Lung microvascular endothelial cell (primary cell): Measurements from ENCODE around the gene CFAP70. TPM values are rescaled to one million over a fixed set of nuclear protein-coding genes. Genes with fewer than 3 reads are reported as not detected.

ENCODE experiments used
- DNase-seq, 2 donors: peaks; one replicate each; pipeline versions ENCODE4 v3.0.0 to v3.0.0-alpha.2; 2010; ENCODE audit warnings: low read depth in 2 of 2
- total RNA-seq: library from RNA; depleted of rRNA; stranded (reverse); fragments of >200 nt; gene quantifications from 2 replicates; pipeline ENCODE4 v1.2.1, GENCODE V29; 2014

Gene CFAP70
- total RNA-seq, 1 donor from 2014 or later = 0.20 TPM

GRCh38 chr10:73253225-73253555 is 105.5 kb downstream of the CFAP70 start:
- no peak for DNase-seq

GRCh38 chr10:73252445-73253224 is 106.0 kb downstream of the CFAP70 start, which contains the start of gene MRPS16:
Gene MRPS16, minus strand, starts transcription at chr10:73252644. Its CDS starts 162 bp downstream, at chr10:73252482.
- peak; percentile 92 to 98 for DNase-seq

GRCh38 chr10:73251683-73252444 is 106.8 kb downstream of the CFAP70 start:
- peak; percentile 14 to 29 for DNase-seq

GRCh38 chr10:73248259-73248724 is 110.4 kb downstream of the CFAP70 start:
- no peak for DNase-seq

- DNase-seq = no peak
Observed at GRCh38 chr10:73247509-73248258, 111.0 kb downstream of the CFAP70 start.

GRCh38 chr10:73246646-73247508 is 111.8 kb downstream of the CFAP70 start, which contains the start of gene DNAJC9:
Gene DNAJC9, minus strand, starts transcription at chr10:73247255. Its CDS starts 66 bp downstream, at chr10:73247189.
- DNase-seq = peak; percentile 95

- peak in 1 of 2 donors; percentile 11 for DNase-seq
Observed at GRCh38 chr10:73246322-73246645, 112.4 kb downstream of the CFAP70 start.

- DNase-seq = peak in 1 of 2 donors; percentile 26
Observed at GRCh38 chr10:73244866-73245477, 113.7 kb downstream of the CFAP70 start.

GRCh38 chr10:73239908-73240307 is 118.8 kb downstream of the CFAP70 start:
- no peak for DNase-seq

- DNase-seq = no peak
Observed at GRCh38 chr10:73238990-73239566, 119.6 kb downstream of the CFAP70 start.

GRCh38 chr10:73234695-73235094 is 124.0 kb downstream of the CFAP70 start:
- no peak for DNase-seq

GRCh38 chr10:73233883-73234282 is 124.8 kb downstream of the CFAP70 start:
- no peak for DNase-seq

- DNase-seq = peak; percentile 8 to 9
Observed at GRCh38 chr10:73232887-73233286, 125.8 kb downstream of the CFAP70 start.

- no peak for DNase-seq
Observed at GRCh38 chr10:73229567-73229966, 129.1 kb downstream of the CFAP70 start.

GRCh38 chr10:73228247-73228646 is 130.4 kb downstream of the CFAP70 start:
- DNase-seq = no peak

GRCh38 chr10:73226663-73227062 is 132.0 kb downstream of the CFAP70 start:
- DNase-seq = no peak

GRCh38 chr10:73225518-73225917 is 133.1 kb downstream of the CFAP70 start:
- peak in 1 of 2 donors; percentile 3 for DNase-seq

GRCh38 chr10:73220989-73221388 is 137.7 kb downstream of the CFAP70 start:
- no peak for DNase-seq

- DNase-seq = no peak
Observed at GRCh38 chr10:73219384-73219783, 139.3 kb downstream of the CFAP70 start.
